GM18498 (cell line): ENCODE results near the gene FAF1.

Experiments used
- ATAC-seq: cut with Tn5 transposase; IDR thresholded peaks from one replicate; pipeline ENCODE4 v1.9.1; 2021; ENCODE audit warnings: mild to moderate bottlenecking, moderate library complexity; ENCODE audit not compliant: unreplicated experiment

FAF1 gene

GRCh38 chr1:50705041-50705440, 255.0 kb downstream of the FAF1 start:
- no peak for ATAC-seq

GRCh38 chr1:50704126-50704525, 255.9 kb downstream of the FAF1 start:
- ATAC-seq: no peak

DNA sequence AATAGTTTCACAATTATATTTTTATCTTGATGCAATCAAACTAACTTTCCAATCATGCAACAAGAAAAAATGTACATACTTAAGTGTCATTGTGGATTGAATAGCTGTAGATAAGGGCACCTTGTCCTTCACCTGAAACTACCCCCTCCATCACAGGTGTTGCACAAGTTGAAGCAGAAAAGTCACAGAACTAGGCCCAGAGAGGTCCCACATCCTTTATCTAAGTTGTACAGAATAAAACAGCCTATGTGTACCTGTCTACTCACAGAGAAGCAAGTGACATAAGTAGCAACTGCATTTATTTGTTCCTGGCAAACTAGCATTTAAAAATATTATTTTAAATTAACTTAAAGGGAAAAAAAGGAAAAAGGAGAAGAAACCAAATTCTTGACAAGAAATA, 256.8 kb downstream of the FAF1 start:
- no peak for ATAC-seq

- no peak for ATAC-seq
Measured at GRCh38 chr1:50702395-50702794, 257.7 kb downstream of the FAF1 start.

DNA sequence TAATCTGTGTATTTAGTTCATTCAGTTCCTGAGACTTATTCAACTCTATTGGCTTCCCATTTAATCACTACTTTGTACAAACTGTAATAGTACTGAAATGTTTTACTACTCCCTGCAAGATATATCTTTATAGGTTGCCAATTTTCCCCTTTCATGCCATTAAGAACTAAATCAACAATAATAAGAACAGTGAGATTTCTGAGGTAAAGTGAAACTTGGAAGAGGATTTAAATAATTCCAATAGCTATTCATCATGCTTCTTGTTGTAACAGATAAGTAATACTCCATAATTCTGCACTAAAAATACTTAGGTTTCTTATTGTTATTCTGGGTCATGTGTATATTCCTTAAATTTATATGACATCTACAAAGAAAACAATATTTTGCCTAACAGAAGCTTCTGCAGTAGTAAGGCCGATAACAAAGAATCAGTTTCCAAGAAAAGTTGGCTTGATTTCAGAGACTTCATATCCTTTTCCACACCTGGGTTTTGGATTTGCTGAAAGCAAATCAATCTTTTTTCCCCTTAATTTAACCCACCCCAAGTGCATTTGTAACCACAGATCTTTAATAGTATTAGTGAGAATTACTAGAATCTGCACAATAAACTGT, 258.3 kb downstream of the FAF1 start:
- ATAC-seq: no peak

DNA sequence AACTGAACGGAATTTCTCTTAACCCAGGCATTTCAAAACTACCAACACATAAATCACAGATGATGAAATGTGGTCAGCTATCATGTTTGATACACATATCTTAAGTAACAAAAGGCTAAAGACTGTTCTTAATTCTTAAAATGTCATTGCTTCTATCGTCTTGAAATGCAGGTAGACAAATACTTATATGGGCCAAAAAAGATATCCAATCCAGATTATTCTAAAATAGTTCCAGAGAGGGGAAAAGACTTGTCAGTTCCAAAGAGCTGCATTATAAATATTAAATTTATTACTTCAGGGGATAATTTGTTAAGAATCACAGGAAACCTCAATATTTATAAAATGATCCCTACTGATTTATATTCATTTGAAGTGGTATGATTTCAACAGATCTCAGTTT, 259.4 kb downstream of the FAF1 start:
- ATAC-seq: no peak

DNA sequence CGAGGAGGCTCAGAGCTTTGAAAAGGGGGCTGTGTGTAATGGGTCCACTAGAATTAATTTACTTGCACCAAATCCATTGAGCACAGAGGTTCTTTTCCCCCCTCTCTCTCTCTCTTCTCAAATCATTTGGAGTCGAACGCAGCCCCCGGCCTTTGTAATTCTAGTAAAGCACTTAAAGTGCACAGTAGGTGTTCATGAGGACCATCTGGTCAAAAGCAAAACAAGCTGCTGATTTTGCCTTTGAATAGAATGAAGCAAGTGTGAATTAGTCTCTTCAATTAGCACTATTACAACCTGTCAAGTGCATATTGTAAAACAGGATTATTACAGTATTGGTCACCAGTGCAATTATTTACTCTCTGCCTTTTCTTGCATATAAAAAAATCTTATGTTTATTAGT, 259.9 kb downstream of the FAF1 start:
- no peak for ATAC-seq

GRCh38 chr1:50699795-50700194, 260.3 kb downstream of the FAF1 start:
- ATAC-seq: no peak

- ATAC-seq: no peak
Measured at GRCh38 chr1:50697440-50698421, 262.3 kb downstream of the FAF1 start.

- no peak for ATAC-seq
Measured at GRCh38 chr1:50693829-50694228, 266.2 kb downstream of the FAF1 start.

DNA sequence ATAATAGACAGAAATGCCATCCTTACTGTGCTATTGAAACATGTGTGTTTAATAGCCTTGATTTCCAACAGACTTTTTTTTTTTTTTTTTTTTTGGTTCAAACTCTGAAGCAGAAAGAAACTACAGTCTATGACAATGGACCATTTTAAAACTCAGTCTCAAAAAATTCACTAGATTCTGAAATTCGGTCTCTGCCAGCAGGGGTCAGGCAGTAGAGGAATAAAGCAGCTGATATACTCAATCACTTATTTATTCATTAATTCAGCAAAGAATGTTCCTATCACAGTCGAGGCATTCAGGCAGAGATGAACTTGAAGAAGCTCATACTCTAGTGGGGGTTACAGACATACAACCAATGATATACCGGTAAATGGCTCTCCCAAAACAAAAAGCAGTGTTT, 275.9 kb downstream of the FAF1 start:
- no peak for ATAC-seq

- ATAC-seq: no peak
Measured at GRCh38 chr1:50681931-50682330, 278.1 kb downstream of the FAF1 start.

GRCh38 chr1:50667710-50668356, 292.2 kb downstream of the FAF1 start:
- no peak for ATAC-seq

DNA sequence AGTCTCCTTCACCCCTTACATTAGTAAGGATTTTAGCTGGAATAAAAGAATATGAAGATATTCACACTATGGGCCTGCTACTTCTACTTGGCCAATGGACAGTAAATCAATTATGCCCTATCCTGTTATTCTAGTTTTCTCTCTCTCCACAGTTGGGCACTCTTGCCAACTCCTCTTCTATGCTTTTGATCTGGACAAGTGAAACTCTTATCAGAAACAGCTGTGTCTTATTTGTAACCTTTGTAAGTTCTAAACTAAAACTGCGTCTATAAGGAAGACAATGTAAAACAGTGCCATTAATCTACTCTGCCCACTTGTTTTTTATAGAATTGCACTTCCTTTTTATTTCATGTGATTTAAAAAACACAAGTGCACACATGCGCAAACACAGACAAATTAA, 292.8 kb downstream of the FAF1 start:
- ATAC-seq: no peak

GRCh38 chr1:50666849-50667248, 293.2 kb downstream of the FAF1 start:
- ATAC-seq: no peak

DNA sequence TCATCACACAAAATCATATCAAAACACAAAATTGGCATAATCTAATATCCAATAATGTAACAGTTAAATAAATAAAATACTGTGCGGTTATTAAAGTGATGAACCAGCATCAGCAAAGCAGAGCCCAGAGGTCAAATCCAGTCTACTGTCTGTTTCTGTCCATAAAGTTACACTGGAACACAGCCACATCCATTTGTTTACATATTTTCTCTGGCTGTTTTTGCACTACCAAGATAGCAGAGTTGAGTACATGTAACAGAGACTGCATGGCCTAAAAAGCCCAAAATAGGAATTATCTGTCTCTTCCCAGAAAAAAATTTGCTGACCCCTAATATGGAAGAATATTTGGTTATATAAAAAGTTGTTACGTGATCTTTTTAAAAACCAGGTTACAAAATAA, 294.7 kb downstream of the FAF1 start:
- no peak for ATAC-seq

- ATAC-seq: no peak
Measured at GRCh38 chr1:50661626-50662025, 298.4 kb downstream of the FAF1 start.

GRCh38 chr1:50659107-50659662, 300.9 kb downstream of the FAF1 start:
- no peak for ATAC-seq

- no peak for ATAC-seq
Measured at GRCh38 chr1:50658459-50659076, 301.5 kb downstream of the FAF1 start.

GRCh38 chr1:50656931-50657330, 303.1 kb downstream of the FAF1 start:
- ATAC-seq: no peak
